HG03558 (cell line): ENCODE results near the gene IFT43.

ENCODE experiments used
- ATAC-seq: cut with Tn5 transposase; IDR thresholded peaks from one replicate; pipeline ENCODE4 v1.9.1; 2021; ENCODE audit warnings: moderate number of reproducible peaks; ENCODE audit not compliant: unreplicated experiment; ENCODE audit errors: extremely low read depth

IFT43 gene

GRCh38 chr14:76067536-76067935 is 82.0 kb downstream of the IFT43 start:
- no peak for ATAC-seq

- no peak for ATAC-seq
Observed at GRCh38 chr14:76073717-76074116, 88.2 kb downstream of the IFT43 start.

- ATAC-seq: no peak
Observed at GRCh38 chr14:76077340-76077739, 91.8 kb downstream of the IFT43 start.

GRCh38 chr14:76078501-76078900 is 92.9 kb downstream of the IFT43 start:
- ATAC-seq: no peak

- no peak for ATAC-seq
Observed at GRCh38 chr14:76080025-76080424, 94.5 kb downstream of the IFT43 start.

GRCh38 chr14:76080471-76080870 is 94.9 kb downstream of the IFT43 start:
- ATAC-seq: no peak

GRCh38 chr14:76081642-76082041 is 96.1 kb downstream of the IFT43 start:
- ATAC-seq: no peak

- no peak for ATAC-seq
Observed at GRCh38 chr14:76083796-76084765, 98.5 kb downstream of the IFT43 start.

- ATAC-seq: no peak
Observed at GRCh38 chr14:76085358-76085757, 99.8 kb downstream of the IFT43 start.

GRCh38 chr14:76086636-76087035 is 101.1 kb downstream of the IFT43 start:
- ATAC-seq: no peak

GRCh38 chr14:76088326-76088725 is 102.8 kb downstream of the IFT43 start:
- ATAC-seq: no peak

GRCh38 chr14:76088771-76089571 is 103.4 kb downstream of the IFT43 start:
- ATAC-seq: no peak

GRCh38 chr14:76089575-76089974 is 104.0 kb downstream of the IFT43 start:
- ATAC-seq: no peak

GRCh38 chr14:76090616-76091391 is 105.2 kb downstream of the IFT43 start:
- ATAC-seq: no peak

GRCh38 chr14:76093077-76093476 is 107.5 kb downstream of the IFT43 start:
- ATAC-seq: no peak

GRCh38 chr14:76096257-76096656 is 110.7 kb downstream of the IFT43 start:
- no peak for ATAC-seq

- ATAC-seq: no peak
Observed at GRCh38 chr14:76097547-76097946, 112.0 kb downstream of the IFT43 start.

GRCh38 chr14:76098047-76098446 is 112.5 kb downstream of the IFT43 start:
- ATAC-seq: no peak

GRCh38 chr14:76098916-76099675 is 113.5 kb downstream of the IFT43 start:
- ATAC-seq: no peak

GRCh38 chr14:76100236-76100635 is 114.7 kb downstream of the IFT43 start:
- no peak for ATAC-seq
